GM21360 (cell line): Measurements from ENCODE around the gene UXS1.

ENCODE experiments used
- ATAC-seq: cut with Tn5 transposase; IDR thresholded peaks from one replicate; pipeline ENCODE4 v1.9.1; 2021; ENCODE audit warnings: mild to moderate bottlenecking, moderate library complexity; ENCODE audit not compliant: unreplicated experiment

UXS1 gene

DNA sequence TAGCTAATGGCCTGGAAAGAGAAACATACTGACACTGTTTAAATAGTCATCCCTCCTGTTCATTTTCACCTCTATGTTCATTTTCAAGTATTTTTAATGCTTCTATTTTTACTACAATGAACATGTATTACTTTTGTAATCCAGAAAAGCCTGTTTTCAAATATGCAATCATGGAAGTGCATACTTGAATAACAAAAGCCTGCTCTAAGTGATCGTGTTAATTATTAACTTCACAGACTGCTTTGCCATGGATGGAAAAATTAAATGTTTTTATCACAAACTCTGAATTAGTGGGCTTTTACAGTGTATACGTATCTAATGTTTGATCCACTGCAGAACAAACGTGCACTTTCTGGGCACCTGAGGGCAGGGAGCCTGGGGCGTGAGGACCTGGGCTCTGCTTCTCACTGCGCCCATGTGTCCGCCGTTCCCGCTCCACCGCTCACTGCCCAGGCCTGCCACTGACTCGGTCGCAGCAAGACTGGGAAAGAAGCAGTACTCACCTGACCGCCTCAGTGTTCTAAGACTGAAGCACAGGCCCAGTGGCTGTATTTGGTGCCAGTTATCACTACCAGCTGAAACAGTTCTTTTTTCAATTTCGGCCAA is 80.6 kb downstream of the UXS1 start:
- ATAC-seq = no peak

DNA sequence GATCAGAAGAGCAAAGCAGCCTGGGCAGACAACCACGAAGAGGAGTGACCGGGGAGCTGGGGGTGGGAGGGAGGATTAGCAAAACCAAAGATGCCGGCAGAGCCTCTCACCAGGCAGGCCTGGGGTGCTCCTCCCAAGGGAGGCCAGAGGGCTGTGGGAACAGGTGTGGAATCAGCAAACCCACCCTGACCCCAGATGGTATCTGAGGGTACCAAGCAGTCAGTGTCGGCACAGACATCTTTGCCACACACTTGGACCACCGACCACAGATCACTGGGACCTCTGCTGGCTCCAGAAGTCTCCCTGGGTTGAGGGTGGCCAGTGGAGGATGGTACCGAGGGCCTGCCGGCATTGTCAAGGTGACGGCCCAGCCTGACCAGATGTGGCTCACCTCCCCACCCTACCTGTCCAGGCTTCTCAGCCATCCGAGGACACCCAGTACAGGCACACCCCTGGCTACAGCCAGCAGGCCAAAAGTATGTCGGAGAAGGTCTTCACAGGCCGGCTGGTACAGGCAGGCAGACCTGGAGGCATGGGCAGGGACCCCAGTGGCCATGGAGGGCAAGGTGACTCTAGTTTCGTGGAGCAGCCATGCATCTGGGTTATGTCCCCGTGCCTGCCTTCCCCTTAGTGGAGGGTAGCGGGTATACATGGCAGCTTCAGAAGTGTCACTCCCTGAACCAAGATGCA is 82.1 kb downstream of the UXS1 start:
- no peak for ATAC-seq

DNA sequence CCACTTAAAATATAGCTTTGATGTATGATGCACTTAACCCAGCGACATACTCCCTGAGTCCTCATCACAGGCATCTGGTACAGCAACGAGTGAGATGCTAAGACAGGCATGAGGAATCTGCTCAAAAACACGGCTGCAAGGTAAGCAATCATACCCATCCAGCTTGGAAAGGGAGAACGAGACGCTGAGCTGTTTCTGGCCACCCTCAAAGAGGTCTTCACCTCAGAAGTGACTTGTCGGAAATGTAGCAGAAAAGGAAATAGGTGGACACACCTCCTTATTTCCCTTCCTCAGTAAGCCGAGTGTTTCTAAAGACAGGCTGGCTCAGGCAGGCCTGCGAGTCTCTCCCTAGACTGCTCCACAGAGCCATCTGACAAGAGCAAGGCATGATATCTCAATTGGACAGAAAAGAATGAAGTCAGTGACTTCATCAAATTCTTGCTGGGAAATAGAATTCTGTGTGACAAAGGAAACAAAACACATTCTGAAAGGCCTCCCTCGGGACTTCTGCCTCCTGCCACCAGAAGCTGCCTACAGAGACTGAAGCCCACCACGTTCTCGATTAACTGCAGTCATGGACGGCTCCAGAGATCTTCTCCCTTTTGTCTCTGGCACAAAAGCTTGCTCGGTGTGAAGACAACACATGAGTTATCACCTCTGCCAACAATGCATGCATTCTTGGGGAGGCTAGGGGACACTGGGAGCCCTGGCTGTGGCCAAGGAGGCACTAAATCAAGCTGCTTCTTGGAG is 84.3 kb downstream of the UXS1 start:
- ATAC-seq = no peak

DNA sequence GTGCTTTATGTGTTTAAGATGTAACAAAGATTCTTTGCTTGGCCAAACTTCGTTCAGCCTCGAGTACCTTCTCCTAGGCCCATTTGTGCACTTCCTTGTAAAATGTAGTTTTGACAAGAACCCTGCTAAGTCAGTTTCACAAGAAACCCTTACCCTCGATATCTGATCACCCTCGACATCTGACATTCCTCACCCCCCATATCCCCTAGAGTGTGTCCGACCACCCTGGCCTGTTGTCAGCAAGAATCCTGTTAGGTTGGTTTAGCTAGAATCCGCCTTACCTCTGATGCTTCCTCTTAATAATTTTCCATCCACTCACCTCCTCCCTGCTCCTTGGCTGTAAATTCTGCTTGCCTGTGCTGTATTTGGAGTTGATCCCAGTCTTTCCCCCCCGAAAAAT is 85.3 kb downstream of the UXS1 start:
- no peak for ATAC-seq

DNA sequence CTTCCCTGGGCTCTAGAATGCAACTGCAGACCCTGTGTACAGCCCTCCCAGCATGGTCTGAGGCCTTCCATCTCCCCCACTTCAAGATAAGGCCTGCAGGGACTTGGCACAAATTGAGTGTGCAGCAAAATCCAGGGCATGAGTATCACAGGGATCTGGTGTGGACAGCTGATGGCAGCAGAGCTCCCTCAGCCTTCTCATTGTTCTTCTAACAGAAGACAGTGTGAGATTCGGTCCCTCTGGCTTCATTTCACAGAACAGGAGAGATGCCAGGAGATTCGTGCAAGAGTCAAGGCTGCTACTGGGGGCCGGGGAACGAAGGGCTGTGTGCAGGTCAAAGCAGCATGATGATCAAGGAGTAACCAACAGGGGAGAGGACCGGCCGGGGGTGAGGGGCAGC is 85.8 kb downstream of the UXS1 start:
- ATAC-seq = no peak

DNA sequence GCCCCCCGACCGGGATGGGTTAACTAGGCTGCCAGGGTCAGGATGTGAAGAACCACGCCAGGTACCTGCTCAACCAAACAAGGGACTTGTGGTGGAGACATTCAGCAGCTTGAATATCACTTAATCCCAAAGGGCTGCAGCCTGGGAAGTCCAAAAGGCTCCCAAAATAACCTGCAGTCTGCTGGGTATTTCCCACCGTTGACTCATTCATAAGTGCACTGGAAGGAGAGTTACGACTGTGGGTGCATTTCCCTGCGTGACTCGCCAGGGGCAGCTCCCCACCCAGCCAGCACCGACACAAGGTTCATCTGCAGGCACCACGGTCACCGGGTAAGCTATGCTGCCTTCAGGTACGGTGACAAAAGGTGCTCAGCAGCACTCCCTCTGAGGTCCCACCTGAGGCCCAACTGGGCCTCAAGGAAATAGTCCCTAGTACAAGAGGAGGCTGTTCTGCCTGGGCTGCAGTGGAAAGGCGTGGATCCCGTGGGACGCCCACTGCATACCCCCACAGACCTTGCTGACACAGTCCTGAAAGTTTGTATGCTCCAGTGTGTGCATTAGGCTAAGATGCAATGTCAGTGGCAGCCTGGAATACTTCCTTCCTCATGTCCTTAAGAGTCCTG is 86.5 kb downstream of the UXS1 start:
- ATAC-seq = peak; percentile 61

DNA sequence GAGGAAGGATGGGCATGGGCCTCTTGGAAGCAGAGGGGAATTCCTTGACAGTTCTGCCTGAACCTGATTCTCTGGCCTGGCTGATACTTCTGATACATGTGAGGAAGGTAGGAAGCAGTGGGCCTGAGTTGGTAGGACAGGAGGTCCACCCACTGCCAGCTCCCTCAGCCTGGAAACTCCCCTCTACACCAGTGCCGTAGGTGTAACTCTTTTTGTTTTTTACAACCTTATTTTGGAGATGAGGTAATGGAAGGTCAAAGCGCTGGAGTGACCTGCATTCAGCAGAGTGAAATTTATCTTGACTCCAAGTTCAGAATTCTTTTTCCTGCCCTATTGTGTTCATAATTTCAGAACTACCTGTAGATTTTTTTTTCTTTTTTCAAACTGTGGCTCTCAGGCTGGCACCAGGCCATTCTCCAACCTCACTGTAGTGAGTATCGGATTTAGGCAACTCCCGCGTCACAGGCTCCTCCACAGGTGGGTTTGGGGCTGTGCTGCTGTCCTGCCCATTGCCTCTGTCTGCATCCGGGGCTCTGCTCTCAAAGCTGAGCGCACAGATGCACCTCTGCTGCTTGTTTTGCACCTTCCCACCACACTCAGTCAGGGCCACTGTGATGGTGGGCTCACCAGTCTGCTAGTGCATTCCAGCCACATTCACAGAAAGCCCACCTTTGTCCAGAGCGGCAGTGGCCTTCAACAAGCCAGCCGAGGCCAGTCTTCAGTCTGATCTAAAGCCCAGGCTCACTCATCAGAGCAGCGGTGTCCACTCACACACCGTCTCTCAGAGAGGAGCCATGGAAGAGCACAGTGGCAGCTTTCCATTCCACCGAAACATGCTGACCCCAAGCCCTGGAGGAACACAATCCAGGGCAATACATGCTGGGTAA is 87.2 kb downstream of the UXS1 start:
- ATAC-seq = peak; percentile 36

DNA sequence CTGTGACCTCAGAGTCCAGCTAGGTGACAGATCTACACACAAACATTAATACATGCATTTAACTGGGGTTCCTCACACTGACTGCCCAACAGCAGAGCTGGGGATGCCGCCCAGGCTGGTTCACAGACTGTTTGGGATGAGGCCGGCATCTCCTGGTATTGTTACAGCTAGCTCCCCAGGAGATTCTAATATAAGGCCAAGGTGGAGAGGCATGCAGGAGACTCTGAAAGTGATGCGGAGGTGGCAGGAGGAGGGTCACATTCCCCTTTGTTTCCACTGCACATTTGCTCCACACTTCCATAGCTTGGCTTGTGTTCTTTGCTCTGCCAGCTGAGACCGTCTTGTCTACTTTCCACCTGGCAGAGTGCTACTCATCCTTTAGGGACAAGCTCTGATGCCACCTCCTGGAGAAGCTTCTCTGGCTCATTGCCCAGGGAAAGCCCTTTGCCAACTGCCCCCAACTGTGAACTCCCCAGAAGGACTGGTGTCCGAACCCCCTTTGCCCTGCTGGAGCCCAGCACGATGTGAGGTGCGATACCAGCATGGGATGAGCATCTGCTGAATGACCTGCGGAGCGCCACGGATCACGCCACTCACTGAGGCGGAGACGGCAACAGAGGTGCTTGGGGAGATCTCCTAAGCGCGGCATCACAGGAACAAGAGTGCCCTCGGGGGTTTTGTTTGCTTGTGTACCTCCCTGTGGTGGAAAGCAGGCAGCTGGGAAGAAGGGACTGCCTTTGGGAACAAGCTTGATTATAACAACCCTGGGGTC is 88.8 kb downstream of the UXS1 start:
- ATAC-seq = no peak

DNA sequence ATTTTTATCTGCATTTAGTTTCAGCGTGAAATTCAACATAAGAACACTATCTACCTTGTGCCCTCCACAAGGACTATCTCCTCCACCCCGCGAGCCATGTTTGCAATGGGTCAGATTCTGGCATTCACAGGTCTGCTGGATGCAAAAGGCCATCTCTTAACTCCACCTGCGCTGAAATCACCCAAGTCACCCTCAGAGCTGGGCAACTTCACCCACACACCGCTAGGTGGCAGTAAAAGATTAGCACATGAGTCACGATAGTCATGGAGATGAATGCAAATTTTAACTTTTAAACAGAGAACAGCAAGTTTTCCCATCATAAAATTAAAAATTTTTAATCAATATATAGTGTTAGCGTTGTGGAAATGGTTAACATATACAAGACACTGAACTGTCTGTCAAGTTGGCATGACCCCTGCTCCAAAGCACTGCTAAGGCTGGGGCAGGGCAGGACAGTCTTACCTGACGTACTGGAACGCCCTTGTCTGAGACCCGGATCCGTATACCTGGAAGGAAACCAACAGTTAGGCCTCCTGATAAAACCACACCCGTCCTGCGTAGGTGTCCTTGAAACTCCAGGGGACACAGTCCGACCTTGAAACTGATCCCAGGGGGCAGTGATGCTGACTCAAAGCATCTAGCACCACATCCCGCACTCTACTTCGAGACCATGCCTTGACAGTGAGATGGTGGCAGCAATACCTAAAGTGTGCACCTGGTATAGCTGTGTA is 89.6 kb downstream of the UXS1 start:
- ATAC-seq = peak; percentile 45

DNA sequence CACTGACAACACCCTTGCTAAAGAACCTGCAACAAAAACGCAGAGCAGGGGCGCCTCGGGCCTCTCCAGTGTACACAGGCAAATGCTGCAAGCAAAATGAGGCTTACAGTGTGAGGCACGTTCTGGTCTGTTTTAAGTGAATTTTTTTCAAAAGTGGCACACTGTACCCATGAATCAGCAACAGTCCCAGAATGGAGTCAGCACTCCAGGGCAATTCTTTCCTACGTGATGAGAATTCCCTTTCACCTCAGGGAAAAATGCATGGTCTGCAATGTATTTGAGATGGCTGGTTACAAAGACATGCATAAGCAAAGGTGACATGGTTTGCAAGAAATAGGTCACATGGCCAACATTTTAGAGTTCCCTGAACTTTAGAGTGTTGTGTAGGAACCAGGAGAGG is 94.4 kb downstream of the UXS1 start:
- no peak for ATAC-seq

DNA sequence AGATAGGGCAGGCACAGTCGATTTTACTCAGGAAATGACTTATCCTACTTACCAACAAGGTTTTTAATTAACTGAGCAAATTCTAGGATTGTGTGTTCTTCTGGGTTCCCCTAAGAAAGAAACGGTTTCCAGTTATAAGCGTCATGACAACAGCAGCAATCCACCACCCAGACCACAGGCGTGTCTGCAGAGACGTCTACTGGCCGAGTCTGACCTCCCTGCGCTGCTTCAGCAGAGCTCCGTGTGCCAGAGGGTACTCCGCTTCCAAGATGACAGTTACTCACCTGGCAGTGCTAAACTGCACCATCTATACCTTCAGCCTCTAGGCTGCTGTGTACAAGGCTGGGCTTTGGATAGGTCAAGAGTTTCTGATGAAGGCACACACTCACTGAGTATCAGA is 95.4 kb downstream of the UXS1 start:
- ATAC-seq = no peak

DNA sequence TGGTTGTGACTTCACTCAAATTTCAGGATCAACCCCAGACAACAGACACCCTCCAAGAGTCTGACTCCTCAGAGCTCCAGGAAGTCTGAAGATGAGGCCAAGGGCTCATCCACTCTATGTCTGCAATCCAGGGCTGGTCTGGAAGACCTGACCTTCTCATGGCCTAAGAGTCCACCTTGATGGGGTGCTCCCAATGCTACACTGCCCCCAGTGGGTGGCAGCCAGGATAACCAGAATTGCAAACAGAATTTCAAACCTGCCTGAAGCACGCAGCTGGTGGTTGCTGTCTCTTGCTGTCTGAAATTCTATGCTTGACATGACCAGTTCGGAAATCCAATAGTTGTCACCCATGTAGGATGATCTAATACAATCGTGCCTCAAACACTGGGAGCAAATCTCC is 96.0 kb downstream of the UXS1 start:
- ATAC-seq = no peak

DNA sequence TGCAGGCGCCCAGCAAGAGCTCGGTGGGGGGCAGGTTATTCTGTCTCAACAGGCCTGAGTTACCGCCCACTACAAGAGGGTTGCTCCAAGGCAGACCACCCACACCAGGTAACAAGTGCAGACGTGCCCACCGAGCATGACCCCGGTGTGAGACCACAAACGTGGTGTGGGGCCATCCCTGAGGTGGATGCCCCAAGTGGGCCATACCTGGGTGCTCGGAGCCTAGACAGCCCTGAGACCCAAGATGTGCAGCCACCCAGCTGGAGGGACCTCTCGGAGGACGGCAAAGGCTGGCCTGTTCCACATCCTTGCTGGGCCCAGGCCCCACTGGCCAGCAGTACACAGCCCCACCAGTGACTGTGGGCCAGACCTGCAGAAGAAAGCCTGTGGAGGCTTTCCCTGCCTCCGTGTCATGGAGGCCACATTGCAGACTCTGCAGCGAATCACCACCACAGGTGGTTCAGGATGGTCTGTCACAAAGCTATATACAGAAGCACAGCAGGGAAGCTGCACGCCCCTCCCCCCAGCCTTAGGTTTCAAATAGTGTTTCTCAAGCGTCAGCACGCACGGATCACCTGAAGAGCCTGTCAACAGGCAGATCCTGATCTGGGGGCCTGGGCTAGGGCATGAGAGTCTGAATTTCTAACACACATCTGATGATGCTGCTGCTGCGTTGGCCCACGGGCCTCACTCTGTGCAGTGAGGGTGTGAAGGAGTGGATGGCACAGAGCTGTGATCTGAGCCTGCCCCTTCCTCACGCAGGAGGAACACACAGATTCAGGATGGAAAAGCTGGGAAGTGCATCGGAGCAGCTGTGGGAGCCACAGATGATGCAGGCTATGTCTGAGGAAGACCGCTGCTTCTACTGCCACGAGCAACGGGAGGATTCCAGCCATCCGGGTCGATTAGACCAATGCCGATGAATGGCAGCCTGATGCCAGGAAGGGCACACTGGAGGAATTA is 96.8 kb downstream of the UXS1 start:
- no peak for ATAC-seq

DNA sequence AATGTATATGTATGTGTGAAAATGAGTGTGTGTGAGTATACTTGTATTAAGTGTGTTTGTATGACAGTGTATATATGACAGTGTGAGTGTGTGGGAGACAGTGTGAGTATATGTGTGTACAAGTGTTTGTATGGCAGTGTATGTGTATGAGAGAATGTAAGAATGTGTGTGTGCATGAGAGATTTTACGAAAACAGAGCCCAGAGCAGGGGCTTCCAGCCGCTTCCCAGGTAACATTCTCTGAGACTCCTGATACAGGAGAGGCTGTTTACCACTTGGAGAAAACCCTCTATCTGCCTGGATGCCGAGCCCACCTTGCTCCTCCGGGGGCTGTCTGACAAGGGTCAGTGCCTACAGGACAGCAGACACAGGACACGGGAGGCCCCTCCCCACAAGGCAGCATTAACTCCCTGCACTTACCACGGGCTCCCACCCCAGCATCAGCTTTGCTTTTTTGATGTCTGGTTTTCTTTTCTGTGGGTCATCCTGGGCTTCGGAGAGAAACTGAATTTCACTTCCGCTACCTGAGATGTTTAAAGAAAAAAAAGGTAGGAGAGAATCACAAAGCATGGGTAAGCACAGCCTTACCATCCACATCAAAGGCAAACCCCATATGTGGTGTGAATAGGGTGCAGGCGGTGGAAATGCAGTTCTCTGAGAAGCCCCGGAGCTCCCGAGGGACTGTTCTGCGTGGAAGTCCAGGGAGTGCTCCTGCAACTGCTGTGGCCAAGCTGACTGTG is 97.6 kb downstream of the UXS1 start:
- ATAC-seq = no peak

DNA sequence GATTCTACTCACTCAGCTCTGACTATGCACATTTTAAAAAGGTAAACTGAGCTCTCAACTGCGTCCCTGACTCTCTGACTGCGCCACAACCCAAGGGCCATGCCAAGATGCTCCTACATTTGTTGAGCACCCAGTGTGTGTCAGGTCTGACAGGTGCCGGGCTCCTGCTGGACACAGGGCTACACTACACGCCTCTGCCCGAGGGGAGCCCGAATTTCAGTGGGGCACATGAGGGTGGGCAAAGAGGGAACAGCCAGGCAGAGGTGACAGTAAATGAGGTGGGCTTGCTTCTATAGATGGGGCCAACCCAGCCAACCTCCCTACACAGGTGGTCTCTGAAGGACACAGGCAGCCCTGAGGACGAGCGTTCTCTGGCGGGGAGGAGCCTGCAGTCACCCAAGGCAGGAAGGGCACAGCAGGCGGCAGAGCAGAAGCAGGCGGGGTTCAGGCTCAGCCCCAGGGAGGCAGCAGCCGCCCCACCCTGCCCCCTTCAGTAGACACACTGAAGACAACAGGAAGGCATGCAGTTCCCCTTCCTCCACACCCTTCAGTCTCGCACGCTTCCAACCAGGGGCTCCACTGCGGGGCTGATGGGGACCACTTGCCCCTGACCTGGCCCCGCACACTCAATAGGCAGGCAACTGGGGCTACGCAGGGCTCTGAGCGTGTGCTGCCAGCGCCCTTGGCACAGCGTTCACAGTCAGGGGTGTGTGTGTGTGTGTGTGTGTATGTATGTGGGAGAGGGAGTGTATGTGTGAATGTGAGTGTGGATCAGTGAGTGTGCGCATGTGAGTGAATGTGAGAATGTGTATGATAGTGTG is 98.4 kb downstream of the UXS1 start:
- ATAC-seq = no peak

DNA sequence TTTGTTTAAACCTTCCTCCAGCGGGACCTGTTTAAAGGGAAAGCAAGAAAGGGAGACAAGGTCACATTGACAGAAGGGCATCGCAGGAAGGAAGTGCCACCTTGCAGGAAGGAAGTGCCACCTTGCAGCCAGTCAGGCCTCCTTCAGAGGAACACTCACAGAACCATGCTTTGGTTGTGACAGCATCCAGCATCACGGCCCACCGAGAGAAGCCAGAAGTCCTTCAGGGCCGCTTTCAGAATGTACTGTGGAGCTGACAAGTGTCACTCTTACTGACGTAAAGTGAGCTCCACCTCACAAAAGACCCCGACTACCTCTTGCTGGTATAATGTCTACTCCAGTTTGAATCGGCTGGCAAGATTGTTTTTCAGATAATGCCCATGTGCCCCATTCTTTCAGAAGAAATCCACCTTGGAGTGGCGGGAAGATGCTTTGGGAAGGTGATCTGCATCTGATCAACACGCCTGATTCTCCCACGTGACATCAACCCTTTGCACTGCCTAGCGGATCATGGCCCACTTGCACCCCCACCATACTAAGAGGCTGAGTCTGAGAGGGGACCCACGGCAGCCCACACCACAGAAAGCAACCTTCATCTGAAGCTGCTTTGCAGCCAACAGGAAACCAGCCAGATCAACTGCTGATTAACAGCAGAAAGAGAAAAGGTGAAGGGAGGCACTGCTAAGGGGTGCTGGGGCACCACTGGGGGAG is 99.8 kb downstream of the UXS1 start:
- no peak for ATAC-seq
